ENCODE results near the gene COLEC12.

GRCh38 chr18:356778-357177 lies 143.7 kb downstream of the COLEC12 start:
- no peak for TF ChIP-seq ZNF350 (tag by site-specific recombination; IDR thresholded peaks at IDR 0.05)
- no peak for TF ChIP-seq ZNF416 (tag by site-specific recombination; IDR thresholded peaks at IDR 0.05)
- TF ChIP-seq CTCF (tag by site-specific recombination; IDR thresholded peaks at IDR 0.05): no peak
- no peak for TF ChIP-seq RBAK (tag by site-specific recombination; IDR thresholded peaks at IDR 0.05)
- TF ChIP-seq REST (tag by site-specific recombination; IDR thresholded peaks at IDR 0.05): no peak
- no peak for TF ChIP-seq EGR2 (tag by site-specific recombination; IDR thresholded peaks at IDR 0.05; ENCODE audit: low read depth)
- no peak for TF ChIP-seq ZNF660 (tag by site-specific recombination; IDR thresholded peaks at IDR 0.05)
- TF ChIP-seq ZNF133 (tag by site-specific recombination; IDR thresholded peaks at IDR 0.05): no peak
- TF ChIP-seq ZNF629 (tag by site-specific recombination; IDR thresholded peaks at IDR 0.05): no peak
- TF ChIP-seq YY1 (tag by site-specific recombination; IDR thresholded peaks at IDR 0.05): no peak
- no peak for TF ChIP-seq ZNF530 (tag by site-specific recombination; IDR thresholded peaks at IDR 0.05; ENCODE audit: low read depth)
- no peak for TF ChIP-seq ZSCAN18 (tag by site-specific recombination; IDR thresholded peaks at IDR 0.05)
- TF ChIP-seq ZNF391 (tag by site-specific recombination; IDR thresholded peaks at IDR 0.05; ENCODE audit: borderline replicate concordance, low read depth): no peak
- no peak for TF ChIP-seq ZNF274 (IDR thresholded peaks at IDR 0.05; ENCODE audit: low read length)
- TF ChIP-seq ZNF274 (tag by site-specific recombination; IDR thresholded peaks at IDR 0.05; ENCODE audit: borderline replicate concordance): no peak

Measured in HEK293 (cell line).